ENCODE measurements around the gene CUL7. TPM values are rescaled to one million over a fixed set of nuclear protein-coding genes. Genes with fewer than 3 reads are reported as not detected.

CUL7 gene
- total and polyA plus RNA-seq, 9 donors: 9.3 to 29.1 (median 21.6) TPM

DNA sequence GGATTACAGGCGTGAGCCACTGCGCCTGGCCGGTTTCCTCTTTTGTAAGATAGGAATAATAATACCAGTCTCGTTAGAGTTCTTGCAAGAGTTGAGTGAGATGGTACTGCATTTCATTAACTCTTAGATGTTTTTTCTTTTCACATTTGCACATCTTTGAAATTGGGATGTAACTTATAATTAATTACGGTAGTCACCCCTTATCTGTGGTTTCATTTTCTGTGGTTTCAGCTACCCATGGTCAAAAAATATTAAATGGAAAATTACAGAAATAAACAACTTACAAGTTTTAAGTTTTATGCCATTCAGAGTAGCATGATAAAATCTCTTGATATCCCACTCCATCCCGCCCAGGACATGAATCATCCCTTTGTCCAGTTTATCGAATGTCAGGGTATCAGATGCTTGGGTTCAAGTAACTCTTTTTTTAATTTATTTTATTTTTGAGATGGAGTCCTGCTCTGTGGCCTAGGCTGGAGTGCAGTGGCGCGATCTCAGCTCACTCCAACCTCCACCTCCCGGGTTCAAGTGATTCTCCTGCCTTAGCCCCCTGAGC is 37.9 kb upstream of the CUL7 start:
- no peak for TF ChIP-seq POLR2A (IDR thresholded peaks at IDR 0.05)
- TF ChIP-seq EP300 (IDR thresholded peaks at IDR 0.05): no peak
- no peak for TF ChIP-seq CTCF (IDR thresholded peaks at IDR 0.05)
- Histone ChIP-seq H3K27me3 (no peaks in the 10 kb centered on the region), H3K4me3 (no peak overlapping the region), H3K4me1 (ENCODE audit: insufficient read depth) (peaks cover 10% of the 10 kb centered on the region), H3K9me3 (no peaks in the 10 kb centered on the region), H3K36me3 (no peaks in the 10 kb centered on the region), H3K27ac (peak overlapping the region in 1 of 2 donors; percentile 76)
- intact Hi-C loops (cut with DNase I): no loop called here
- no peak for DNase-seq
- 70 to 78% (median 77%) methylated on average over 10 of the region's 10 CpGs for WGBS, 3 donors

DNA sequence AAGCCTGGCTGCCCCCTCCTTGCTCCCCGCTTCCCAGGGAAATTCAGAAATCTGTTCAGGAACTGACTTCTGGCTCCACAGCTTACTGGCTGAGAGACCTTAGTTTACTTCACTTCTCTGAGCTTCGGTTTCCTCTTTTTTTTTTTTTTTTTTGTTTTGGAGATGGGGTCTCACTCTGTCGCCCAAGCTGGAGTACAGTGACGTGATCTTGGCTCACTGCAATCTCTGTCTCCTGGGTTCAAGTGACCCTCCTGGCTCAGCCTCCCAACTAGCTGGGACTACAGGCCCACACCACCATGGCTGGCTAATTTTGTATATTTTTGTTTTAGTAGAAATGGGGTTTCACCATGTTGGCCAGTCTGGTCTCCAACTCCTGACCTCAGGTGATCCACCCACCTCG is 37.4 kb upstream of the CUL7 start:
- H3K27me3 ChIP-seq: no peaks in the 10 kb centered on the region
- H3K4me3 ChIP-seq: no peak overlapping the region
- intact Hi-C loops (cut with DNase I): no loop called here
- no peak for DNase-seq
- no peaks in the 10 kb centered on the region for H3K9me3 ChIP-seq
- peaks cover 7% of the 10 kb centered on the region for H3K4me1 ChIP-seq (ENCODE audit: insufficient read depth)
- peak overlapping the region in 1 of 2 donors; percentile 76 for H3K27ac ChIP-seq
- 29 to 57% (median 51%) methylated on average over 5 of the region's 5 CpGs for whole genome bisulfite sequencing, 3 donors
- TF ChIP-seq CTCF (IDR thresholded peaks at IDR 0.05): no peak
- TF ChIP-seq POLR2A (IDR thresholded peaks at IDR 0.05): no peak
- TF ChIP-seq EP300 (IDR thresholded peaks at IDR 0.05): no peak
- H3K36me3 ChIP-seq: no peaks in the 10 kb centered on the region

- Histone ChIP-seq H3K36me3 (no peaks in the 10 kb centered on the region), H3K4me1 (ENCODE audit: insufficient read depth) (peaks cover 5% of the 10 kb centered on the region), H3K27me3 (no peaks in the 10 kb centered on the region), H3K9me3 (no peaks in the 10 kb centered on the region), H3K4me3 (no peak overlapping the region), H3K27ac (peak overlapping the region; percentile 62 to 76)
- no peak for DNase-seq
- intact Hi-C loops (cut with DNase I): no loop called here
- TF ChIP-seq EP300 (IDR thresholded peaks at IDR 0.05) (no peak), CTCF (IDR thresholded peaks at IDR 0.05) (no peak), POLR2A (IDR thresholded peaks at IDR 0.05) (no peak)
- 9 to 30% (median 17%) methylated on average over 2 of the region's 2 CpGs for WGBS, 3 donors
These were observed 36.9 kb upstream of the CUL7 start for GRCh38 chr6:43090559-43090956.

DNA sequence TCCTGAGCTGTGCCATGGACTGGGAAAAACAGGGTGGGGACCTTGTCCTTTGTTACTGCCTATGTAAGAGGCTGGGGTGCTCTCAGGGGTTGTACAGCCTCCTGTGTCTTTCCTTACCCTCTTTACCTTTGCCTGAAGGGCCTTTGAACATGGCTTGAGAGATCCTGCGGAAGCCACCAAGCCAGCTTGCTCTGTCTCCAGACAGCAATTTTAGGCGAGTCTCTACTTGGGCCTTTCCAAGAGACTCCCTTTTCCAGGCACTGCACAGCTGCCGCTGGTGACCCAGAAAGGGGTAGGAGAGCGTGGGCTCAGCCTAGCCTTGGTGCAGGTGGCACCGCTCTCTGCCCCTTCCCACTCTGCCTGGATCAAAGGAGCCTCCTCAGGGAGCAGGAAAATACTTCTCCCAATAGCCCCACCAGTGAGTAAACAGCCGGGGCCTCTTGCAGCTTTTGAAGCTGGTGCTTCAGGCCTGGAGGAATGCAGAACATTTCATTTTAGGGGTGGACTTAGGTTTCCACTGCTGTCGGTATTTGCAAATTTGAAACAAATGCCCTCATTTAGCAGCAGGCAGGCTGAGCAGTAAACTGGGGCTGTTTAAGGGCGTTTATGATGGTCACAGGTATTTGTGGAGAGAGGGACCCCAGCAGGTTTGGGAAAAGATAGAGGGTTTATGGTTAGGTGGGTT is 36.4 kb upstream of the CUL7 start:
- no peak for TF ChIP-seq POLR2A (IDR thresholded peaks at IDR 0.05)
- no peak for TF ChIP-seq EP300 (IDR thresholded peaks at IDR 0.05)
- TF ChIP-seq CTCF (IDR thresholded peaks at IDR 0.05): no peak
- H3K36me3 ChIP-seq: no peaks in the 10 kb centered on the region
- no peak overlapping the region for H3K4me3 ChIP-seq
- no peak for DNase-seq
- H3K27ac ChIP-seq: peak overlapping the region; percentile 62 to 76
- peaks cover 5% of the 10 kb centered on the region for H3K4me1 ChIP-seq (ENCODE audit: insufficient read depth)
- H3K27me3 ChIP-seq: no peaks in the 10 kb centered on the region
- 40 to 52% (median 43%) methylated on average over 8 of the region's 8 CpGs for WGBS, 3 donors
- intact Hi-C loops (cut with DNase I): no loop called here
- H3K9me3 ChIP-seq: no peaks in the 10 kb centered on the region
